Renal cortical epithelial cell (primary cell): ENCODE measurements around the gene PAGE2B. TPM values are rescaled to one million over a fixed set of nuclear protein-coding genes. Genes with fewer than 3 reads are reported as not detected.
"Not testable (repeated sequence)": the region's sequence is repeated elsewhere in the genome, so short reads cannot be mapped to it uniquely, and the experiment has no call there.

Source experiments
- DNase-seq: peaks from one replicate; pipeline ENCODE4 v3.0.0-alpha.2; 2011; ENCODE audit warnings: low read depth
- total RNA-seq: library from RNA; depleted of rRNA; stranded (reverse); fragments of >200 nt; gene quantifications from 2 replicates; pipeline ENCODE4 v1.2.3, GENCODE V29; 2014

PAGE2B gene
- total RNA-seq, 1 donor from 2014 or later = not detected

DNA sequence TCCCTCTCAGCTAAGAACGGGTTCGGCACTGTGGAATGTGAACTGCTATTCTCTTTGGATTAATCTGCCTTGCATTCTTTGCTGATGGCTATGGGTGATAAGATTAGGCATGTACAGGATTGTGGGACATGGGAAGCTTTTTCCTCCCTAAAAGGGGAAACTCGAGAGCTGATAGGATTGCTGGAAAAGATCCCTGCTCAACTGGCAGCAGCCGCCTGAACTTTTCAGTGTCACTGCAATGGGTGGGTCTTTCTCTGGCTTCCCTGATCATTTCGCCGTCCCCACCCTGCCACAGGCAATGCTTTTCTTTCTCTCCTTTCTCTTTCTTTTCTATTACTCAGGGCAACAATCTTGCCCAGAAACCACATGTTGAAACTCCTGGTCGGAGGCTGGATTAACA, 34.5 kb downstream of the PAGE2B start:
- no peak for DNase-seq

DNA sequence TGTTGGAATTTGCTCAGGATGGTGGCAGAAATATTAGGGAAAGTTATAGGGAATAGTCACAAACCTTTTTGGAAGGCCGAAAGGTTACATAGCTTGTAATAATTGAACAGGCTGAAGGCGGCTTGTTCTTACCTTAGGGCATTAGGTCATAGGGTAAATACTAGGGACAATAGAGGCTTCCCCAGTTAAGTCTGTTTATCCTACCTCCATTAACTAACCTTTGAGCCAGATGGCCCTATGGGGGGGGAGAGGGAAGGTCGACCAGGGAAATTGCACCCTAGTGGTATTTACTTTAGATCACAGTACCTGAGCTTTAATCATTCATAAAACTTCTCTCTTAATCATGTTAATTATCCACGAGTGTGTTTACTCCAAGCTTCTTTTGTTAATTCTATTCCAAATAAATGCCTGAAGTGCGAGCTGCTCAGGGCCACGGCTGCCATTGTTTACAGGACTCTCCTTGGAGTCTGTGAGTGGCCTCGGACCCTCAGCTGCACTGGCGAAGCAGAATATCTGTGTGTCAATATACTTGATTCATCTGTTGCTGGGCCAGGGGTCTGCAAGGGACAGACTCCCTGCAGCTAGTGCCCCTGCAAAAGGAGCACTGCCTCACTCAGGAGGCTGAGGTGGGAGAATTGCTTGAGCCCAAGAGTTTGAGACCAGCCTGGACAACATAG, 36.9 kb downstream of the PAGE2B start:
- DNase-seq = no peak

DNA sequence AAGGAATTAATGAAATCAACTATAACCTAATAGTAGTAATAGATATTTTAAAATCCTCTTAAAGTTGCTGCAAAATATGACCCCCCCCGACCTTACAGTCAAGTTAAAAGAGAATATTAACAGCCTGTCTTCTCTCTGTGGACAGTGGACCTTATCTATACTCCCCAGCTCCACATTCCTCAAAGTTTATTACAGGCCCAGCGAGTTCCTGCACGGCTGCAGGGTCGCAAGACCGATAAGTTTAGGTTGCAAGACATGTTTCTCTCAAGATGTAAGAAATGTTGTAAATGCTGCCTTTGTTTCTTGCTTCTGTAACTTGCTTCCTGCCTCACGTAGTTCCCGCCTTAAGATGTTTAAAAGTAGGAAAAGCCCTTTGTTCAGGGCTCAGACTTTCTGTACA, 41.8 kb downstream of the PAGE2B start:
- not testable (repeated sequence) for DNase-seq

DNA sequence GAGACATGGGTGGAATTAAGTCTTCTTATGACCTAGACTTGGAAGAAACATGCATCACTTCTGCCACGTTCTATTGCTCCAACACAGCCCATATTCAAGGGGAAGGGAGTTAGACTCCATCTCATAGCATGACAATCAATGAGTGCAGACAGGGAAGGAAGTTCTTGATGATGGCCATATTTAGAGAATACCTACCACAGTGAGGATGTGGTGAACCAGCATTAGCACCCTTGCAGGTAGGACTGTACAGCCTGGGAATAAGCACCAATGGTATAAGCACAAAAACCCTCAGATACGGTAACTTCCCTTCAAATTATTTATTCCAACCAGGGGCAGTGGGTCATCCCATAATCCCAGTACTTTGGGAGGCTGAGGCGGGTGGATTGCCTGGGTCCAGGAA, 43.7 kb downstream of the PAGE2B start:
- DNase-seq = no peak

DNA sequence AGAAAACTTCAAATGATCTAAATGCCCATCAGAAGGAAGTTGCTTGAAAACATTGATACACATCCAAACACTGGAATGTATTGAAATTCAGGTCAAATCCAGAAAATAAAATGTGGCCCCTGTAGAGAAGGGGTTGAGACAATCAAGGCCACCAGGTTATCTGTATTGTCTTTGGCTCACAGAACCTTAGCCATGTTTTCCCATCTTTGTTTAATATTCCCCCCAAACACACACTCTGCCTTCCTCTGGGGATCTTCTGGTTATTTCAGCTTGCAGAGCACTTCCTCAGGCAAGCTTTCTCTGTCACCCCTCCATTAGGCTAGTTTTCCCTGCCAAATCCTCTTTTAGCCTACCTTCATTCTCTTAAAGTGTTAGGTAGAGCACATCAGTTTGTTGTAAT, 44.4 kb downstream of the PAGE2B start:
- no peak for DNase-seq

DNA sequence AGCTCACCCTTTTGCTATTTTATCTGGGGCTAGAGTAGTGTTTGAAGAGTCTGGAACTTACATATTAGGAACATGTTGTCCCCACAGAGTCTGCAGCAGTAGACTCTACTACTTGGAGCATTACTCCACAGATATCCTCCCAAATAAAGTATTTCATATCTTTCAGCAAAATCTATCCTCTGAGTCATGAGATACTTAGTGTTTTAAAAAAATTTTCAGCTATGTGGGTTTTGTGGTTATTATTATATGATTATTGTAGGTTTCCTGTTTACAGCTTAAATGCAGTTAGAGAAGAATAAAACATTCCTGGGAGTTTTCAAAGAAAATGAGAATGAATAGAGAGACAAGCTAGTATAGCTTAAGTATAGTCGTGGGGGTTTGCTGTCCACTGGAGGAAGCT, 44.9 kb downstream of the PAGE2B start:
- no peak for DNase-seq

DNA sequence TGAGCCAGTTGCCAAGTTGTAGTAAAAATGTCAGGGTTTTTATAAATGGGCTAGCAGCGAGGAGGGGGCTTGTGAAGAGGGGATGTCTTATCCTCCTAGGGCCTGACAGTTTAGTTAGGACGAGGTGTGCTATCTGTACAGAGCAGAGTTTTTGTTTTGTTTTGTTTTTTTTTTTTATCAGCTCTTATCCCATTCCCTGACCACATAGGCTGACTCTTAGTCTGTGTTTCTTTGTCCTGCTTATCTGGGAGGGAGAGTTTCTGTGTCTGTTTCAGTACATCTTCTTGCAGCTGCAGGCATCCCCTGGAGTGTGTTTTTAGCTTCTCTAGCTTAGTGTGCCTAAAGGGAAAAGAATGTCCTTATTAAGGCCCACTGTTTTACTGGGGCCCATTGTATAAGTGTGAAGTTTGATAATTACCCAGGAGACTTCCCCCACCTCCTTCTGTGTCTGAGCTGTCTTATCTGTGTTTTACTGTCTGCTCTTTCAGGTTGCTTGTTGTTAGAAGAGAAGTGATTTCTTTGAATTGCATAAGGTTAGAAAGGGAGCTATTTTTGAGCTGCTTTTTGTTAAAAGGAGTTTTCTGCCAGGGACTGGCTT, 46.0 kb downstream of the PAGE2B start:
- DNase-seq = no peak

DNA sequence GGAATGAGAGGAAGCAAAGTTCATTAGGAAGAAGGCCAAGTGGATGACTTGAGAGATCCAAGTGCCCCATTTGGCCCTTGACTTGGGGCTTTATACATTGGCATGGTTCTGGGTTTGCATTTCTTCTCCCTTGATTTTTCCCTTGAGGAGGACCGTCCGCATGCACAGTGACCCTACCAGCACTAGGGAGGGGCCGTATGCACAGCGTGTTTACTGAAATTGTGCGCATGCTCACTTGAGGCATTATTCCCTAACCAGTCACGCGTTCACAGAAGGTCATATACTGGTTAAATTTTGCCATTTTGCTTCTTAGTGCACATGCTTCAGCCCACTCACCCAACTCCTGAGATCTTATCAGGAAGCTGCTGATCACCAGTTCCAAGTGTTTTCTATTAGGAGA, 49.1 kb downstream of the PAGE2B start:
- no peak for DNase-seq

DNA sequence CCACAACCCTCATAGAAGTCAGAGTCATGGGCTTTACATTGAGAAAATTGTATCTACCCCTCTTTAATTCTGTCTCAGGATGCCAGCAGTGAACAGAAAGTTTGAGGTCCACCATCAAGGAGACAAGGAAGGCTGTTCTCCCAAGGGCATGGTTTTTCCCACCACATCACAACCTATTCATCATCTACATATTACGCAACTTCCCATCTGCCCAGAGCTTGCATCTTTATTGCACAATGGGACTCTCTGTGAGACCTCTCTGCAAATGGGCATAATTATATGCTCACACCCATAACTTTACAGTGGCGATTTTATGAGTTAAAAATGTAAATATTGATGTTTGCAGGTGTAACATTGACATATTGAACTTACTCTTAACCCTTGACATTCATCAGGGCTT, 52.9 kb downstream of the PAGE2B start:
- peak; percentile 9 for DNase-seq

Other genes starting within 250 kb of the PAGE2B start
- gene TRO, start 154.2 kb upstream of the PAGE2B start, total RNA-seq = 9.4 and 19.5 TPM in 2 replicates
- gene PFKFB1, start 80.8 kb upstream of the PAGE2B start, total RNA-seq = 0.10 and 0.69 TPM in 2 replicates
- 7.7 and 13.5 TPM in 2 replicates for gene APEX2, start 74.7 kb upstream of the PAGE2B start, total RNA-seq
- not detected in 2 replicates for gene ALAS2, start 44.1 kb upstream of the PAGE2B start, total RNA-seq
- gene PAGE2, start 14.0 kb downstream of the PAGE2B start, total RNA-seq = not detected in 2 replicates
- gene PAGE5, start 145.3 kb downstream of the PAGE2B start, total RNA-seq = not detected in 2 replicates
- not detected in 2 replicates for gene PAGE3, start 189.9 kb downstream of the PAGE2B start, total RNA-seq